PC-9 (cell line): ENCODE results near the gene ETV7.

Source experiments
- EZH2 ChIP-seq: fragments of 200-600 bp; sonication (generic); IDR thresholded peaks from 2 replicates; pipeline ENCODE4 v1.8.0; 2017; ENCODE audit warnings: antibody characterized with exemption, low read depth
- TF ChIP-seq, protein P1 (sequence below): fragments of 200-600 bp; sonication (generic); conservative IDR thresholded peaks from 2 replicates; pipeline ENCODE4 v1.6.1; 2017; ENCODE audit warnings: mixed run types, antibody characterized with exemption, mild to moderate bottlenecking, moderate library complexity

DNA sequence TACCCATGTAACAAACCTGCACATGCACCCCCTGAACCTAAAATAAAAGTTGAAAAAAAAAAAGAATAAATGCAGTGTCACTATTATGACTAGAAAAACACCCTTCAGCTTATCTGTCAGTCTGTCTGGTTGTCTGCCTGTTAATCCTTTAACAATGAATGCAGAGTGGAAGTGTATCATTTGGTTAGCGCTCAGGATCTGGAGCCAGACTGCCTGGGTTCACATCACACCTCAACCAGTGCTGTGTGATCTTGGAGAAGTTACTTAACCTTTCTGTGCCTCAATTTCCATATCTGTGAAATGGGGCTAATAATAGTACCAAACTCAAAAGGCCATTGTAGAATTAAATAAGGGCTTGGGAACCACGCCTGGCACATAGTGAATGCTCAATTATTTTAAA lies 16.8 kb downstream of the ETV7 start:
- no peak for TF ChIP-seq EZH2
- TF ChIP-seq, protein P1, sequence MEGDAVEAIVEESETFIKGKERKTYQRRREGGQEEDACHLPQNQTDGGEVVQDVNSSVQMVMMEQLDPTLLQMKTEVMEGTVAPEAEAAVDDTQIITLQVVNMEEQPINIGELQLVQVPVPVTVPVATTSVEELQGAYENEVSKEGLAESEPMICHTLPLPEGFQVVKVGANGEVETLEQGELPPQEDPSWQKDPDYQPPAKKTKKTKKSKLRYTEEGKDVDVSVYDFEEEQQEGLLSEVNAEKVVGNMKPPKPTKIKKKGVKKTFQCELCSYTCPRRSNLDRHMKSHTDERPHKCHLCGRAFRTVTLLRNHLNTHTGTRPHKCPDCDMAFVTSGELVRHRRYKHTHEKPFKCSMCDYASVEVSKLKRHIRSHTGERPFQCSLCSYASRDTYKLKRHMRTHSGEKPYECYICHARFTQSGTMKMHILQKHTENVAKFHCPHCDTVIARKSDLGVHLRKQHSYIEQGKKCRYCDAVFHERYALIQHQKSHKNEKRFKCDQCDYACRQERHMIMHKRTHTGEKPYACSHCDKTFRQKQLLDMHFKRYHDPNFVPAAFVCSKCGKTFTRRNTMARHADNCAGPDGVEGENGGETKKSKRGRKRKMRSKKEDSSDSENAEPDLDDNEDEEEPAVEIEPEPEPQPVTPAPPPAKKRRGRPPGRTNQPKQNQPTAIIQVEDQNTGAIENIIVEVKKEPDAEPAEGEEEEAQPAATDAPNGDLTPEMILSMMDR: no peak
